IMR-90 (cell line): Measurements from ENCODE around the gene MRPL9. TPM values are rescaled to one million over a fixed set of nuclear protein-coding genes. Genes with fewer than 3 reads are reported as not detected.

Experiments used
- ATAC-seq: fragments of 200-7000 bp; cut with Tn5 transposase; 2 replicates; pipeline ENCODE4 v1.9.1; 2020; ENCODE audit warnings: low read depth, mild to moderate bottlenecking, moderate library complexity
- BruUV-seq: library from RNA; stranded (reverse); fragments of 400-500 nt; replicated peaks from 2 replicates; lab custom pipeline; 2021; lab: Mats Ljungman, UMichigan
- CTCF ChIA-PET: fragments of 300-600 bp; formaldehyde crosslinking; extraction: SDS; loops from one replicate; lab custom pipeline; 2021; ENCODE audit warnings: antibody characterized with exemption; lab: Yijun Ruan, JAX
- POLR2A ChIA-PET: fragments of 300-600 bp; sonication (Branson Sonifier 250); formaldehyde crosslinking; loops from one replicate; lab custom pipeline; 2022; ENCODE audit warnings: antibody characterized with exemption; ENCODE audit not compliant: unreplicated experiment; lab: Charles Lee
- DNase-seq: peaks from one replicate; pipeline ENCODE4 v3.0.0; 2013
- H2AFZ ChIP-seq: replicated peaks from 2 replicates; pipeline ENCODE3; 2013; ENCODE audit warnings: low read length, mild to moderate bottlenecking; ENCODE audit not compliant: poor library complexity
- H2AK5ac ChIP-seq: 2 replicates; pipeline ENCODE4 v1.6.1; 2013; ENCODE audit warnings: low read depth, low read length, inconsistent platforms
- H2AK9ac ChIP-seq: replicated peaks from 2 replicates; pipeline ENCODE3; 2013; ENCODE audit warnings: mild to moderate bottlenecking, low read depth, low read length, moderate library complexity; ENCODE audit not compliant: poor library complexity
- H2BK120ac ChIP-seq: 2 replicates; pipeline ENCODE4 v1.6.1; 2013; ENCODE audit warnings: low read depth, low read length, inconsistent platforms
- H2BK15ac ChIP-seq: 3 replicates; pipeline ENCODE4 v1.6.1; 2013; ENCODE audit warnings: low read depth, low read length, inconsistent platforms
- H2BK20ac ChIP-seq: 2 replicates; pipeline ENCODE4 v1.6.1; 2013; ENCODE audit warnings: low read depth, mild to moderate bottlenecking, inconsistent platforms, low read length, moderate library complexity
- H2BK5ac ChIP-seq: 2 replicates; pipeline ENCODE4 v1.6.1; 2013; ENCODE audit warnings: mild to moderate bottlenecking, low read depth, low read length, inconsistent platforms; ENCODE audit not compliant: poor library complexity, severe bottlenecking
- H3K14ac ChIP-seq: replicated peaks from 2 replicates; pipeline ENCODE4 v1.6.1; 2013; ENCODE audit warnings: low read depth, low read length, inconsistent platforms
- H3K18ac ChIP-seq: 2 replicates; pipeline ENCODE4 v1.6.1; 2013; ENCODE audit warnings: low read depth, low read length, control low read depth
- H3K23ac ChIP-seq: 2 replicates; pipeline ENCODE4 v1.6.1; 2013; ENCODE audit warnings: low read depth, low read length, inconsistent platforms
- H3K27ac ChIP-seq: 2 replicates; pipeline ENCODE4 v1.5.1; 2013; ENCODE audit warnings: mild to moderate bottlenecking, control low read depth, low read length; ENCODE audit not compliant: insufficient read depth
- H3K27me3 ChIP-seq: 2 replicates; pipeline ENCODE4 v1.6.1; 2013; ENCODE audit warnings: low read length; ENCODE audit not compliant: control insufficient read depth, insufficient read depth
- H3K36me3 ChIP-seq: 2 replicates; pipeline ENCODE4 v1.6.1; 2013; ENCODE audit warnings: low read length, mixed read lengths; ENCODE audit not compliant: control insufficient read depth, insufficient read depth
- H3K4ac ChIP-seq: 2 replicates; pipeline ENCODE4 v1.6.1; 2013; ENCODE audit warnings: low read depth, low read length, inconsistent platforms
- H3K4me1 ChIP-seq: 2 replicates; pipeline ENCODE4 v1.6.1; 2013; ENCODE audit warnings: low read length, mixed read lengths; ENCODE audit not compliant: control insufficient read depth, insufficient read depth
- H3K4me2 ChIP-seq: 2 replicates; pipeline ENCODE4 v1.6.1; 2013; ENCODE audit warnings: low read depth, mild to moderate bottlenecking, control low read depth, low read length, moderate library complexity
- H3K4me3 ChIP-seq: 2 replicates; pipeline ENCODE4 v1.5.1; 2013; ENCODE audit warnings: low read depth, mild to moderate bottlenecking, control low read depth, low read length, moderate library complexity; ENCODE audit not compliant: insufficient read depth
- H3K56ac ChIP-seq: 2 replicates; pipeline ENCODE4 v1.6.1; 2013; ENCODE audit warnings: low read length, inconsistent platforms; ENCODE audit not compliant: insufficient read depth; ENCODE audit errors: extremely low read depth
- H3K79me1 ChIP-seq, 2 experiments: 2 replicates each; pipeline ENCODE4 v1.6.1; 2013; ENCODE audit warnings: low read length in 2 of 2, inconsistent platforms in 1 of 2, low read depth in 1 of 2
- H3K9ac ChIP-seq: 2 replicates; pipeline ENCODE4 v1.6.1; 2013; ENCODE audit warnings: low read depth, low read length, control low read depth
- H3K9me1 ChIP-seq: 2 replicates; pipeline ENCODE4 v1.6.1; 2013; ENCODE audit warnings: low read length, inconsistent platforms; ENCODE audit not compliant: insufficient read depth
- H3K9me3 ChIP-seq: 2 replicates; pipeline ENCODE4 v1.6.1; 2013; ENCODE audit warnings: low read length; ENCODE audit not compliant: control insufficient read depth, insufficient read depth
- H4K20me1 ChIP-seq: 2 replicates; pipeline ENCODE4 v1.6.1; 2013; ENCODE audit warnings: low read length, inconsistent platforms; ENCODE audit not compliant: insufficient read depth
- H4K5ac ChIP-seq: 2 replicates; pipeline ENCODE4 v1.6.1; 2013; ENCODE audit warnings: mild to moderate bottlenecking, low read depth, low read length, control low read depth
- H4K8ac ChIP-seq, 2 experiments: 2 replicates each; pipeline ENCODE4 v1.6.1; 2013; ENCODE audit warnings: low read depth in 2 of 2, low read length in 2 of 2, control low read depth in 1 of 2, inconsistent platforms in 1 of 2
- H4K91ac ChIP-seq: 2 replicates; pipeline ENCODE4 v1.6.1; 2013; ENCODE audit warnings: low read depth, low read length, inconsistent platforms; ENCODE audit not compliant: insufficient read depth
- CEBPB ChIP-seq: IDR thresholded peaks from 2 replicates; pipeline ENCODE4 v1.6.1; 2012; ENCODE audit warnings: low read depth, low read length, improper control_type of control experiment
- MAZ ChIP-seq: IDR thresholded peaks from 2 replicates; pipeline ENCODE4 v1.6.1; 2012; ENCODE audit warnings: low read depth, mild to moderate bottlenecking, low read length, improper control_type of control experiment, moderate library complexity, borderline replicate concordance
- MXI1 ChIP-seq: IDR thresholded peaks from 2 replicates; pipeline ENCODE4 v1.6.1; 2012; ENCODE audit warnings: low read depth, mild to moderate bottlenecking, low read length, moderate library complexity, borderline replicate concordance
- USF2 ChIP-seq: fragments of 150-350 bp; IDR thresholded peaks from 2 replicates; pipeline ENCODE4 v1.6.1; 2017; ENCODE audit warnings: mild to moderate bottlenecking, antibody characterized with exemption, low read length, low read depth
- WGBS, 2 experiments: methylation state at CpG; one replicate each; pipeline versions ENCODE4 v1.1.5 to v1.1.7; 2013; ENCODE audit warnings: missing lambda C conversion rate in 2 of 2; ENCODE audit not compliant: insufficient read length in 1 of 2; ENCODE audit errors: extremely low coverage in 2 of 2; 5-methylcytosine and 5-hydroxymethylcytosine counted together
- dilution Hi-C: fragments of 300-500 bp; cut with HindIII; formaldehyde crosslinking; loops from one replicate; pipeline ENCODE4 v1.14.3; 2018; ENCODE audit warnings: low sequenced_read_pairs; ENCODE audit not compliant: unreplicated experiment
- in situ Hi-C: fragments of 300-500 bp; cut with MboI; formaldehyde crosslinking; loops from 3 replicates; pipeline ENCODE4 v1.14.3; 2019; ENCODE audit warnings: low sequenced_read_pairs, inconsistent platforms, mixed read lengths
- intact Hi-C: fragments of 100-400 bp; cut with micrococcal nuclease; formaldehyde crosslinking; loops from 2 replicates; pipeline ENCODE4 v1.10.0; 2022
- polyA plus RNA-seq, 3 experiments: library from polyadenylated mRNA; depleted of rRNA; stranded (reverse); fragments of >200 nt; gene quantifications; 2 replicates each; pipeline ENCODE4 v1.2.3, GENCODE V29; 2012; ENCODE audit warnings: low replicate concordance in 1 of 3
- total RNA-seq: library from RNA; depleted of rRNA; stranded (reverse); fragments of >200 nt; gene quantifications from 2 replicates; pipeline ENCODE4 v1.2.3, GENCODE V29; 2012

Gene MRPL9
- total and polyA plus RNA-seq, 2 of the 4 experiments (the other 2 are of a cell fraction) = 65.4 to 87.5 TPM

GRCh38 chr1:151783796-151784195 lies 20.5 kb upstream of the MRPL9 start:
- DNase-seq (no peak), ATAC-seq (no peak)
- POLR2A ChIA-PET = no interaction called here

More at GRCh38 chr1:151783796-151784195, 20.5 kb upstream of the MRPL9 start:
- Histone ChIP-seq H3K23ac (no peak overlapping the region), H2BK120ac (no peak overlapping the region), H3K4me3 (no peak overlapping the region), H2AK9ac (no peak overlapping the region), H3K4me2 (no peak overlapping the region), H4K5ac (no peak overlapping the region), H2BK15ac (no peak overlapping the region), H4K20me1 (no peaks in the 10 kb centered on the region), H2AFZ (no peak overlapping the region), H3K4ac (no peak overlapping the region), H3K14ac (no peak overlapping the region), H2BK5ac (no peak overlapping the region), H3K18ac (no peak overlapping the region), H3K79me1 (no peaks in the 10 kb centered on the region), H3K9ac (no peak overlapping the region), H3K36me3 (no peaks in the 10 kb centered on the region), H3K56ac (no peak overlapping the region), H4K91ac (no peak overlapping the region), H3K9me1 (no peaks in the 10 kb centered on the region), H3K4me1 (no peaks in the 10 kb centered on the region), H3K9me3 (no peaks in the 10 kb centered on the region), H3K27me3 (peaks cover 21% of the 10 kb centered on the region), H2BK20ac (no peak overlapping the region), H4K8ac (no peak overlapping the region), H2AK5ac (no peak overlapping the region), H3K27ac (no peak overlapping the region)
- WGBS, 2 experiments = 47% methylated on average over 2 of the region's 2 CpGs; no CpG with 5 or more reads in 1 of the 2 experiments
- CTCF ChIA-PET = no interaction called here
- dilution Hi-C loops = loop anchor here (25.0 kb wide), 1 partner anchor 104 kb away; no protein-coding TSS in a partner anchor
- in situ Hi-C loops = no loop called here
- no peak for TF ChIP-seq MXI1
- TF ChIP-seq CEBPB = no peak
- TF ChIP-seq USF2 = no peak
- no peak for TF ChIP-seq MAZ
- BruUV-seq = no TSS peak
- intact Hi-C loops = no loop called here
